Right ventricle myocardium inferior (tissue), 1 donor: ENCODE data around the gene COBL. TPM values are rescaled to one million over a fixed set of nuclear protein-coding genes. Genes with fewer than 3 reads are reported as not detected.
A peak's percentile ranks its signal among the peaks of the same experiment; 100 is the strongest.

Experiments
- ATAC-seq: fragments of 200-7000 bp; cut with Tn5 transposase; one replicate; pipeline ENCODE4 v1.9.1; 2020; ENCODE audit warnings: mild to moderate bottlenecking, moderate library complexity
- DNase-seq: peaks from one replicate; pipeline ENCODE4 v3.0.0; 2021; ENCODE audit errors: missing footprints
- intact Hi-C: fragments of 100-400 bp; cut with DNase I; formaldehyde crosslinking; loops from one replicate; pipeline ENCODE4 v1.11.0; 2022
- long read RNA-seq: library from polyadenylated mRNA; unstranded; transcript quantifications from one replicate; pipeline ENCODE4 v2.0.0, GENCODE V29; 2021
- total RNA-seq: library from RNA; stranded (reverse); fragmentation: NEBNext Ultra II Directional; extraction: Animal tissue kit (Norgen Biotek cat#: 25700); gene quantifications from one replicate; pipeline ENCODE4 v1.2.1, GENCODE V29; 2021
- donor health status: DM: no; HTN: yes; CAD: no; lungs with severe emphysema.

COBL gene
- 88.3 TPM for total RNA-seq
- long read RNA-seq, transcript COBL-205 (8 exons, 3,785 nt) = major isoform, 46 of 115 reads
- long read RNA-seq, transcript COBL-210 (9 exons, 1,941 nt) = minor isoform, 40 of 115 reads
- long read RNA-seq, partial matches to known transcripts = 11 of 115 reads
- long read RNA-seq, other reads (novel, unspliced or antisense) = 17 of 115 reads

- ATAC-seq (peak; percentile 52), DNase-seq (no peak)
- intact Hi-C loops = loop anchor here (5.0 kb wide), 3 partner anchors 40 to 130 kb away; no protein-coding TSS in a partner anchor
Observed at GRCh38 chr7:51316666-51317581, at the start of gene COBL. Gene COBL, minus strand, starts transcription at chr7:51316809. Its CDS starts 176 bp downstream, at chr7:51316633.

- intact Hi-C loops = no loop called here
- ATAC-seq (no peak), DNase-seq (no peak)
Observed at GRCh38 chr7:51366172-51366728, 49.6 kb upstream of the COBL start.

GRCh38 chr7:51357821-51358220 lies 41.2 kb upstream of the COBL start:
- ATAC-seq (no peak), DNase-seq (no peak)
- intact Hi-C loops = loop anchor here (2.0 to 5.0 kb wide), 3 partner anchors 41 to 171 kb away; partner anchors contain the start of gene COBL

GRCh38 chr7:51356849-51357516 lies 40.4 kb upstream of the COBL start:
- DNase-seq (no peak), ATAC-seq (peak; percentile 77)
- intact Hi-C loops = loop anchor here (2.0 to 5.0 kb wide), 3 partner anchors 40 to 170 kb away; partner anchors contain the start of gene COBL

- intact Hi-C loops = loop anchor here (5.0 kb wide), 2 partner anchors 38 to 168 kb away; partner anchors contain the start of gene COBL
- ATAC-seq (no peak), DNase-seq (no peak)
Observed at GRCh38 chr7:51354897-51355296, 38.3 kb upstream of the COBL start.

- intact Hi-C loops = no loop called here
- ATAC-seq (no peak), DNase-seq (no peak)
Observed at GRCh38 chr7:51354434-51354833, 37.8 kb upstream of the COBL start.

GRCh38 chr7:51352174-51353100 lies 35.8 kb upstream of the COBL start:
- intact Hi-C loops = no loop called here
- ATAC-seq (peak; percentile 17), DNase-seq (no peak)

GRCh38 chr7:51351661-51352060 lies 35.1 kb upstream of the COBL start:
- intact Hi-C loops = no loop called here
- no peak for DNase-seq
- no peak for ATAC-seq

- no peak for DNase-seq
- intact Hi-C loops = no loop called here
- no peak for ATAC-seq
Observed at GRCh38 chr7:51350546-51350896, 33.9 kb upstream of the COBL start.

- ATAC-seq = peak; percentile 82
- DNase-seq = no peak
- intact Hi-C loops = no loop called here
Observed at GRCh38 chr7:51349820-51350545, 33.4 kb upstream of the COBL start.

- ATAC-seq (peak; percentile 33), DNase-seq (no peak)
- intact Hi-C loops = no loop called here
Observed at GRCh38 chr7:51346126-51346525, 29.5 kb upstream of the COBL start.

GRCh38 chr7:51344406-51345138 lies 28.0 kb upstream of the COBL start:
- ATAC-seq (no peak), DNase-seq (no peak)
- intact Hi-C loops = no loop called here

- intact Hi-C loops = no loop called here
- DNase-seq = no peak
- no peak for ATAC-seq
Observed at GRCh38 chr7:51340936-51341335, 24.3 kb upstream of the COBL start.

- DNase-seq (no peak), ATAC-seq (no peak)
- intact Hi-C loops = no loop called here
Observed at GRCh38 chr7:51340029-51340838, 23.6 kb upstream of the COBL start.

- ATAC-seq (no peak), DNase-seq (no peak)
- intact Hi-C loops = no loop called here
Observed at GRCh38 chr7:51335057-51335456, 18.4 kb upstream of the COBL start.

- DNase-seq (no peak), ATAC-seq (no peak)
- intact Hi-C loops = no loop called here
Observed at GRCh38 chr7:51329696-51330263, 13.2 kb upstream of the COBL start.
